OCI-LY7 (cell line): Measurements from ENCODE around the gene TRAPPC14. TPM values are rescaled to one million over a fixed set of nuclear protein-coding genes. Genes with fewer than 3 reads are reported as not detected.
A peak's percentile ranks its signal among the peaks of the same experiment; 100 is the strongest.
"Not testable (repeated sequence)": the region's sequence is repeated elsewhere in the genome, so short reads cannot be mapped to it uniquely, and the experiment has no call there.

Experiments
- BruUV-seq: library from RNA; stranded (reverse); fragments of 400-500 nt; replicated peaks from 2 replicates; lab custom pipeline; 2021; lab: Mats Ljungman, UMichigan
- CTCF ChIA-PET: fragments of 300-600 bp; sonication (Branson Sonifier 250); formaldehyde crosslinking; loops from one replicate; lab custom pipeline; 2022; ENCODE audit warnings: antibody characterized with exemption; ENCODE audit not compliant: unreplicated experiment; lab: Charles Lee
- POLR2A ChIA-PET: fragments of 300-600 bp; sonication (Branson Sonifier 250); formaldehyde crosslinking; loops from one replicate; lab custom pipeline; 2022; ENCODE audit warnings: antibody characterized with exemption; lab: Charles Lee
- DNase-seq: peaks from one replicate; pipeline ENCODE4 v3.0.0-alpha.2; 2015; ENCODE audit warnings: low spot score
- H2AFZ ChIP-seq: fragments of 200-600 bp; sonication (generic), shearing (Covaris generic); 2 replicates; pipeline ENCODE4 v1.6.1; 2014; ENCODE audit warnings: mild to moderate bottlenecking, antibody characterized with exemption, low read length, moderate library complexity
- H3K27ac ChIP-seq: fragments of 200-600 bp; sonication (generic); 2 replicates; pipeline ENCODE4 v1.5.1; 2014; ENCODE audit warnings: mixed run types, low read depth, mild to moderate bottlenecking, moderate library complexity, low read length, inconsistent platforms; ENCODE audit not compliant: poor library complexity, severe bottlenecking
- H3K36me3 ChIP-seq: fragments of 200-600 bp; sonication (generic); 2 replicates; pipeline ENCODE4 v1.6.1; 2014; ENCODE audit warnings: mild to moderate bottlenecking, antibody characterized with exemption, low read length, moderate library complexity, mixed read lengths; ENCODE audit not compliant: insufficient read depth
- H3K4me1 ChIP-seq: fragments of 200-600 bp; sonication (generic); 2 replicates; pipeline ENCODE4 v1.5.1; 2014; ENCODE audit warnings: mild to moderate bottlenecking, low read length; ENCODE audit not compliant: insufficient read depth, poor library complexity, severe bottlenecking
- H3K4me2 ChIP-seq: fragments of 200-600 bp; sonication (generic); 2 replicates; pipeline ENCODE4 v1.6.1; 2014; ENCODE audit warnings: mild to moderate bottlenecking, low read length
- H3K4me3 ChIP-seq: fragments of 200-600 bp; sonication (generic); 2 replicates; pipeline ENCODE4 v1.5.1; 2014; ENCODE audit warnings: mild to moderate bottlenecking, low read depth, low read length; ENCODE audit not compliant: poor library complexity, severe bottlenecking
- H3K79me2 ChIP-seq: fragments of 200-600 bp; sonication (generic); 2 replicates; pipeline ENCODE4 v1.6.1; 2016; ENCODE audit warnings: low read depth, mild to moderate bottlenecking, low read length, moderate library complexity, mixed read lengths; ENCODE audit not compliant: insufficient read depth
- H3K9me2 ChIP-seq: fragments of 200-600 bp; sonication (generic); 2 replicates; pipeline ENCODE4 v1.6.1; 2016; ENCODE audit warnings: mild to moderate bottlenecking, low read length, mixed read lengths; ENCODE audit not compliant: insufficient read depth
- H3K9me3 ChIP-seq: fragments of 200-600 bp; sonication (generic); 2 replicates; pipeline ENCODE4 v1.6.1; 2014; ENCODE audit warnings: mild to moderate bottlenecking, mixed run types, low read length, mixed read lengths
- H4K20me1 ChIP-seq: fragments of 200-600 bp; sonication (generic); 2 replicates; pipeline ENCODE4 v1.6.1; 2014; ENCODE audit warnings: mild to moderate bottlenecking, antibody characterized with exemption, low read length, moderate library complexity, mixed read lengths; ENCODE audit not compliant: insufficient read depth
- CTCF ChIP-seq: fragments of 200-600 bp; sonication (generic); conservative IDR thresholded peaks from 2 replicates; pipeline ENCODE4 v1.5.1; 2014; ENCODE audit warnings: mild to moderate bottlenecking, antibody characterized with exemption, low read length, moderate library complexity, mixed read lengths
- EZH2phosphoT487 ChIP-seq: fragments of 200-600 bp; sonication (generic); IDR thresholded peaks from 2 replicates; pipeline ENCODE4 v1.6.1; 2018; ENCODE audit warnings: low read depth, borderline replicate concordance, mild to moderate bottlenecking, mixed run types, antibody characterized with exemption, low read length, moderate library complexity, mixed read lengths
- intact Hi-C: fragments of 100-400 bp; cut with micrococcal nuclease; formaldehyde crosslinking; loops from one replicate; pipeline ENCODE4 v1.10.0; 2022; ENCODE audit not compliant: unreplicated experiment
- total RNA-seq, 2 experiments: library from RNA; depleted of rRNA in 1 of 2; stranded (reverse); fragments of >200 nt in 1 of 2; shearing (Covaris generic) in 1 of 2; gene quantifications; 2 replicates each; pipeline ENCODE4 v1.2.3, GENCODE V29; 2014 to 2022

The TRAPPC14 gene
- total RNA-seq, 2 experiments from 2014 or later, result 38.8 to 41.6 TPM

GRCh38 chr7:100195222-100195621, 36.7 kb upstream of the TRAPPC14 start:
- Histone ChIP-seq H3K4me3 (peak overlapping the region; percentile 11), H3K79me2 (no peaks in the 10 kb centered on the region), H3K9me3 (no peaks in the 10 kb centered on the region), H3K4me1 (peaks cover 95% of the 10 kb centered on the region), H2AFZ (peak overlapping the region; percentile 61; the same call in 1 of the 2 replicates), H3K36me3 (0 out of 2 replicates have a peak, but pooled peaks cover 2% of the 10 kb centered on the region), H3K27ac (peak overlapping the region; percentile 95), H4K20me1 (no peaks in the 10 kb centered on the region), H3K9me2 (no peaks in the 10 kb centered on the region), H3K4me2 (peak overlapping the region; percentile 52)
- CTCF ChIA-PET, result interaction anchor here (1.0 kb wide), 1 partner anchor 23 kb away, joined by 3 read pairs; no protein-coding TSS in a partner anchor
- BruUV-seq, result no TSS peak
- intact Hi-C loops, result no loop called here
- peak; percentile 54 for DNase-seq
- TF ChIP-seq CTCF, result no peak
- TF ChIP-seq EZH2phosphoT487, result no peak
- POLR2A ChIA-PET, result interaction anchor here (1.0 to 4.4 kb wide), 6 partner anchors 13 to 75 kb away, joined by 3 to 37 read pairs (median 10); no protein-coding TSS in a partner anchor

- Histone ChIP-seq H3K79me2 (no peaks in the 10 kb centered on the region), H2AFZ (peak overlapping the region; percentile 29; the same call in 1 of the 2 replicates), H3K4me1 (peaks cover 88% of the 10 kb centered on the region), H3K36me3 (no peaks in the 10 kb centered on the region), H3K9me2 (no peaks in the 10 kb centered on the region), H3K27ac (peak overlapping the region; percentile 95), H4K20me1 (no peaks in the 10 kb centered on the region), H3K9me3 (no peaks in the 10 kb centered on the region), H3K4me3 (peak overlapping the region; percentile 43), H3K4me2 (peak overlapping the region; percentile 72)
- no peak for TF ChIP-seq CTCF
- no peak for TF ChIP-seq EZH2phosphoT487
- ChIA-PET CTCF (no interaction called here), POLR2A (interaction anchor here (0.6 to 4.4 kb wide), 14 partner anchors 10 to 357 kb away, joined by 3 to 37 read pairs (median 5); partner anchors contain the start of gene LAMTOR4)
- intact Hi-C loops, result no loop called here
- peak; percentile 71 for DNase-seq
- BruUV-seq, result TSS peak; percentile 12
These were observed 34.4 kb upstream of the TRAPPC14 start for GRCh38 chr7:100192969-100193368.

GRCh38 chr7:100192281-100192862, 33.8 kb upstream of the TRAPPC14 start:
- peak overlapping the region; percentile 95 for H3K27ac ChIP-seq
- peak overlapping the region; percentile 72 for H3K4me2 ChIP-seq
- H3K4me3 ChIP-seq, result peak overlapping the region; percentile 43
- H3K79me2 ChIP-seq, CTCF ChIA-PET, intact Hi-C loops, H3K36me3 ChIP-seq, H3K9me2 ChIP-seq, H4K20me1 ChIP-seq, BruUV-seq, H3K9me3 ChIP-seq: not testable (repeated sequence)
- DNase-seq, result peak; percentile 89
- peak overlapping the region; percentile 53; the same call in 1 of the 2 replicates for H2AFZ ChIP-seq
- POLR2A ChIA-PET, result interaction anchor here (0.6 to 4.4 kb wide), 10 partner anchors 7 to 357 kb away, joined by 3 to 37 read pairs (median 5); no protein-coding TSS in a partner anchor
- H3K4me1 ChIP-seq, result peaks cover 82% of the 10 kb centered on the region
